Right ventricle myocardium inferior (tissue), 1 donor: Measurements from ENCODE around the gene OPTC. TPM values are rescaled to one million over a fixed set of nuclear protein-coding genes. Genes with fewer than 3 reads are reported as not detected.
A peak's percentile ranks its signal among the peaks of the same experiment; 100 is the strongest.

Experiments used
- ATAC-seq: fragments of 200-7000 bp; cut with Tn5 transposase; one replicate; pipeline ENCODE4 v1.9.1; 2020; ENCODE audit warnings: mild to moderate bottlenecking, moderate library complexity
- DNase-seq: peaks from one replicate; pipeline ENCODE4 v3.0.0; 2021; ENCODE audit errors: missing footprints
- intact Hi-C: fragments of 100-400 bp; cut with DNase I; formaldehyde crosslinking; loops from one replicate; pipeline ENCODE4 v1.11.0; 2022
- total RNA-seq: library from RNA; stranded (reverse); fragmentation: NEBNext Ultra II Directional; extraction: Animal tissue kit (Norgen Biotek cat#: 25700); gene quantifications from one replicate; pipeline ENCODE4 v1.2.1, GENCODE V29; 2021
- donor health status: DM: no; HTN: yes; CAD: no; lungs with severe emphysema.

Gene OPTC
- total RNA-seq, 1 donor from 2014 or later, result not detected

DNA sequence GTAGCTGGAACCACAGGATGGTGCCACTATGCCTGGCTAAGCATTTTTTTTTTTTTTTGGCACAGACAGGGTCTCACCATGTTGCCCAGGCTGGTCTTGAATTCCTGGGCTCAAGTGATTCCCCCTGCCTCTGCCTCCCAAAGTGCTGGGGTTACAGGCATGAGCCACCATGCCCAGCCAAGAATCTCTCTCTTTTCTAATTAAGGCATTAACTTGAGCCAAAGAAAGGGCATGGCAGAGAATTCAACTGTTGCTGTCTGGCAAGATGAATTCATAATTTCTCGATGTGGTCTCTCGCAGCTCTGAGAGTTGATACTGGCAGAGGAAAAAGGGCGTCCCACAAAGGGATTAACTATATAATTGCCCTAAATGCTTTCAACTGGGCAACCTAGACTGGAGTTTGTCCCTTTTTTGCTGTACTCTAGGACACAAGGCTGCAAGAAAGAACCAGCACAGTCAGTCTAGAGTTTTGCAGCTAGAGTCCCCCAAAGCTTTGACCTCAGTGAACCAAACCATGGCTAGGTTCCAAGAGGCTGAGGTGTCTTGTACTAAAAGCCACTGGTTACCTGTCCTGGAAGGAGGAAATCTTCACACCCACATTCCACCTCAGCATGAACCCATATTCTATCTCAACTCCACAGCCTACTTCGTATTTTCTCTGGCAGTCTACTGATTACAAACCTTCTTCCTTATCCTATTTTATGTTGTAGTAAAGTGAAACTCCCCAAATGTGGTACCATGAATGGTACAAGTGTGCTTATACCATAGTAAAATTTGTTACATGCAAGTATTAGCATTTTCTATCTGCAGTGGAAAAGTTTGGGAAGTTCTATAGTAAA lies 51.2 kb downstream of the OPTC start:
- DNase-seq (no peak), ATAC-seq (no peak)
- intact Hi-C loops, result no loop called here

DNA sequence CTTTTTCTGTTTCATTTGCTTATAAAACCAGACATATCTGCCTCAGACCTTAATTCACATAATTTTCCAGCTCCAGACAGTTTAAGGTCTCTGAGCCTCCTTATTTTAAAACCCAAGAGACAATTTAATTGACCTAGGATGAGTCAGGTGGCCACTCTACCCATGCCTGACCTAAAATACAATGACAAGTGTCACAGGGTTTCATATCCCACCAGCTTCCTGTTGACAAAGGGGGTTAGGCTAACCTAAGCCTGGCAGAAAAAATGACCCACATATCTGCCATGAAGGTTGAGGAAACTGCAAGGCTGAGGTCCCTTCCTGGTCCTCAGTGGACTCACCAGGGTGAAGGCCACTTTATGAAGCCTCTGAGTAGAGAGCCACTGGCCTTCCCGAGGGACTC lies 52.3 kb downstream of the OPTC start:
- intact Hi-C loops, result no loop called here
- ATAC-seq, result no peak
- no peak for DNase-seq

DNA sequence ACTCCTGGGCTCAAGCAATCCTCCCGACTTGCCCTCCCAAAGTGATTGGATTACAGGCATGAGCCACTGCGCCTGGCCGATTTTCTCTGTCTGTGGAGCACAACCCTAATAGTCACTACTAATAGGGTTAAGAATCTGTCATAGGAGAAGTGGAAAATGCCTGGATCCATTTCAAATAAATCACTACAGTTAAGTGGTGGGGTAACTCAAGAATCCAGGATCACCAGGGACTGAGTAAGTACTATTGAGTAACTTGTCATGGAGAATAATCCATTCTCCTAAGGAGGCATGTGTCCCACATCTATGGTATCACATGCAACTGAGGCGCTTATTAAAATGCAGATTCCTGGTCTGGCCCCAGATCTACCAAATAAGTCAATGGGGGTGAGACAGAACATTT lies 53.2 kb downstream of the OPTC start:
- intact Hi-C loops, result no loop called here
- ATAC-seq, result no peak
- DNase-seq, result no peak

DNA sequence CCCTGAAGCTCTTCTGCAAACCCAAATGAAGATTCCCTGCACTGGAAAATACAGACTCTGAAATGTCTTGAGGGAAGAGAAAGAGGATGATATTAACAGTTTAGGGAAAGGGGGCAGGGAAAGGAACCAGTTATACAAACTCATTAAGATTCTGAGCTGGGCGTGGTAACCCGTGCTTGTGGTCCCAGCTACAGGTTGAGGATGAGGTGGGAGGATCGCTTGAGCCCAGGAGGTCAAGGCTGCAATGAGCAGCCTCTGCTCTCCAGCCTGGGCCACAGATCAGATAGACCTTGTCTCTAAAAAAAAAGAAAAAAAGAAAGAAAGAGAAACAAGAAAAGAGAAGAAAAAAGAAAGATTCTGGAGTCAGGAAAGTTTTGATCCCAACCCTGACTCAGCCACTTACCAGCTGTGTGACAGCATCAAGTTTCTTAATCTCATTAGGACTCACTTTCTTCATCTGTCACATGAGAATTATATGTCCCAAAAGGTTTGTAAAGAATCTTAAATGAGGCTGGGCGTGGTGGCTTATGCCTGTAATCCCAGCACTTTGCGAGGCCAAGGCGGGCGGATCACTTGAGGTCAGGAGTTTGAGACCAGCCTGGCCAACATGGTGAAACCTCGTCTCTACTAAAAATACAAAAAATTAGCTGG lies 53.9 kb downstream of the OPTC start:
- intact Hi-C loops, result no loop called here
- no peak for DNase-seq
- ATAC-seq, result no peak

DNA sequence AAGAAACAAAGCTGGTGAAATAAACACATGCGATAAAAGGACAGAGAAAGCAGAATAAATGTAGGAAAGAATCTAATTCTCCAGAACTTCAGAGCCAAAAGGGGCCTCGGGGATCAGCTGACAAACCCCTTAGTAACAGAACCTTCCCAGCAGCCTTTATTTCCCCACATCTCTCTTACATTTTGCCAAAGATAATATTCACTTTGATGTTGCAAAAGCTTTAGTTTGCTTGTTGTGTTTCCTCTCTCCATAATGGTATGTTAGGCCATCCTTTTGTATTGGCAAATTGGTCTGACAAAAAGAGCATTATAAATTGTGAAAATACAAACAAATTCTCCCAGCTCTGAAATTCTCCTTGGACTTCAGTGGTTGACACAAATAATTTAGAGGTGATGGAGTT lies 54.9 kb downstream of the OPTC start:
- ATAC-seq, result no peak
- no peak for DNase-seq
- intact Hi-C loops, result no loop called here

DNA sequence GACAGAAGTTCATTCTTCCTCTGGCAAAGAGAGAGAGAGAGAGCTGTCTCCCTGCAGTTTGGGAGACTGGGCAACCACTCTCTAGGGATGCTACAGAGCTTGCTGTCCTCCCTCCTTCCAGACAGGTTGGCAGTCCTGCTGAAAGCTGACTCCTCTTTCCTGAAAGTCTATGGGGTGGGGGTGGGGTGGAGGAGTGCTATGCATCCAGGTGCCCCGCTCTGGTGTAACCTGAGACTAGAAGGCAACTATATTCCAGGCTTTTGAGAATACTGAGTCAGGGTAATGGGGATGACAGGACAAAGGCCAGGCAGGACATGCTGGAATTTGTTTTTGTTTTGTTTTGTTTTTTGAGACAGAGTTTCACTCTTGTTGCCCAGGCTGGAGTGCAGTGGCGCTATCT lies 55.4 kb downstream of the OPTC start:
- ATAC-seq (no peak), DNase-seq (no peak)
- intact Hi-C loops, result no loop called here

DNA sequence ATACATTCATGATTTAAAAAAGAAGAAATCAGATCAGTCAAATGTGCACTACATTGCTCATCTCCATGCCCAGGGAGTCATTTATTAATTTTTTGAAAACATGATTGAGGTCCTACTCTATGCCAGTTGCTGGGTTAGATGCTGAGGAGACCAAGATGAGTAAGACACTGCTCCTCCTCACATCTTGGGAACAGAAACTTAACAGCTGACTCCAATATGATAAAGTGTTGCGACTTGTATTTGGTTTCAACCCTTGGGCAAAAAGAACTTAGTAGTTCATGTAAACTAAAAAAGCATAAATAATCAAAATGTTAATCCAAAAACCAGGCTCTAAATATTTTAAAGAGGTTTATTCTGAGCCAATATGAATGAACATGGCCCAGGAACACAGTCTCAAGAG lies 56.9 kb downstream of the OPTC start:
- no peak for ATAC-seq
- intact Hi-C loops, result no loop called here
- DNase-seq, result no peak

DNA sequence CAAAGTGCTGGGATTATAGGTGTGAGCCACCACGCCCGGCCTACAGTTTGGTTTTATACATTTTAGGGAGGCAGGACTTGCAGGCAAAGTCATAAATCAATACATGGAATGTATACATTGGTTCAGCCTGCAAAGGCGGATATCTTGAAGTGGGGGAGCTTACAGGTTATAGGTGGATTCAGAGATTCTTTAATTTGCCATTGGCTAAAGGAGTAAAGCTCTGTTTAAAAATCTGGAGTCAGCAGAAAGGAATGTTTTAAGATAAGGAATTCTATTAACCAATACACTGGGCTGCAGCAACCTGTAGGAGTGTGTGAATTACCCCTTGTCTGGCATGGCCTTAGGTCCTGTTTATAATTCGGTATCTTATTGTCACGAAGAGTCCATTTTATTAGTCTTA lies 57.6 kb downstream of the OPTC start:
- intact Hi-C loops, result no loop called here
- ATAC-seq (no peak), DNase-seq (no peak)

DNA sequence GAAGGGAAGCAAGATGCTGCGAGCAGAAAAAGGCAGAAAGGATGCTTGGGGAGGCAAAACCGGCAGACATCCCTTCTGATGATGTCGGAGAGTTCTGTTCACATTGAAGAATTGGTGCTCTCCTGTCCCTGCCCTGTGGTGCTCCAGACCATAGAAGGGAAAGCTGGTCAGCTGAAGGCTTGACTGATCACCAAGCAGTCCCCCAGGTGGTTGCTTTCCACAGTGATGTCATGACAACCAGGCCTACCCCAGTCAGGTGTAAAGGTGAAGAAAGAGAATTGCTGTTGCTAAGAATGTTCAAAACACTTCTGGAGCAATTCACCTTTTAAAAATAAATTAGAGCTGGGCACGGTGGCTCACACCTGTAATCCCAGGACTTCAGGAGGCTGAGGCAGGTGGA lies 59.5 kb downstream of the OPTC start:
- intact Hi-C loops, result no loop called here
- DNase-seq (no peak), ATAC-seq (no peak)

DNA sequence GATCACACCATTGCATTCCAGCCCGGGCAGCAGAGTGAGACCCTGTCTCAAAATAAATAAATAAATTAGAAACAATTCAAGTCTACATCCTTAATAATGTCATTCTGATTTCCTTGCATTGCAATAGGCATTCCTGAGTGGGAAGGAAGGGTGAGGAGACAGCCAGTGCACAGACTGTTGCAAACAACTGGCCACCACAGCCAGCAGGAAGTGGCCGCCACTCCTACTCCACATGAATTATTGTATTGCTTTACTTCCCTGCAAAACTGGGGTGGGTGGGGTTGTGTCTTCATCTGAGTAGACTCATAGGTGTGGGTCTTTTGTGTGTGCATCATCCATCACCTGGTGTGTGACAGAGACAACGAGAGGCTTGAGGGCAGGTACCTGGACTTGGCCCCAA lies 60.1 kb downstream of the OPTC start:
- no peak for DNase-seq
- intact Hi-C loops, result no loop called here
- no peak for ATAC-seq

DNA sequence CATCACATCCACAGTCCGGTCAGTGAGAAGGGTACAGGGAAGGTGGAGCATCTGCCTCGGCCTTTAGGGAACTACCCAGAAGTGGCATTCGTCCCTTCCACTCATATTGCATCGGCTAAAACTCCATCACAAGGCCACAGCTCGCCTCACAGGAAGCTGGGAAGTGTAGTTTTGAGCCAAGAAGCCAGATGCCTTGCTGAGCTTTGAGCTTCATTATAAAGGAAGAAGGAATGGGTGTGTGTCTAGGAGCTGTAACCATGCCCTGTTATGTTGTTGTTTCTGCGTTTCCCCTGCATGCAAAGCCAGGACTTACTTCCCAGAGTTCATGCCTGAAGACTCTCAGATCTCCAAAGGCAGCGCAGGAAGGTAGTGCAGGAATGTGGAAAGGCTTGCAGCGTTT lies 61.1 kb downstream of the OPTC start:
- DNase-seq (no peak), ATAC-seq (peak; percentile 22)
- intact Hi-C loops, result loop anchor here (5.0 kb wide), 1 partner anchor 48 kb away; no protein-coding TSS in a partner anchor

DNA sequence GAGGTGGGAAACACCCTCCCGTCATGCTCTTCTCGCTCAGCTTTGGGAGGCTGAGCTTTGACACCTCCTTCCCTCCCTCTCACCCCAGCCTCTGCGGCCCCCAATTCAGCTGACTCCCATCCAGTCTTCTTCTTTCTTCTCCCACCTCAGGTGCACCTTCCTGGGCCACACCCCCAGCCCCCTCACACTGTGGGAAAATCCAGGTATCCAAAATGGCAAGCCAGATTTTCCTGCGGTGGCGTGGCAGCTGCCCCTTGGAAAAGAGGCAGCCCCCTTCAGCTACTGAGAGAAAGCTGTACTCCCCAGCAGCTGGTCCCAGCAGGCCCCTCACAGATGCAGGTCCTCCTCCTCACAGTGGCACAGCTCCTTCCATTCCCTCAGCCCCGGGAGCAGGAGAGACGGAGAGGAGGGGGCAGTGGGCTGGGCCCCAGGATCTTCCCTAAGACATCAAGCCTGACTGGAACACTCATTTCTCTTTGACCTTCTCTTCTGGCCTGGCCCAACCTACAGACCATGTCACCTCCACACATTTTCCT lies 61.6 kb downstream of the OPTC start:
- no peak for ATAC-seq
- intact Hi-C loops, result loop anchor here (2.0 to 5.0 kb wide), 2 partner anchors 48 to 73 kb away; no protein-coding TSS in a partner anchor
- DNase-seq, result no peak

DNA sequence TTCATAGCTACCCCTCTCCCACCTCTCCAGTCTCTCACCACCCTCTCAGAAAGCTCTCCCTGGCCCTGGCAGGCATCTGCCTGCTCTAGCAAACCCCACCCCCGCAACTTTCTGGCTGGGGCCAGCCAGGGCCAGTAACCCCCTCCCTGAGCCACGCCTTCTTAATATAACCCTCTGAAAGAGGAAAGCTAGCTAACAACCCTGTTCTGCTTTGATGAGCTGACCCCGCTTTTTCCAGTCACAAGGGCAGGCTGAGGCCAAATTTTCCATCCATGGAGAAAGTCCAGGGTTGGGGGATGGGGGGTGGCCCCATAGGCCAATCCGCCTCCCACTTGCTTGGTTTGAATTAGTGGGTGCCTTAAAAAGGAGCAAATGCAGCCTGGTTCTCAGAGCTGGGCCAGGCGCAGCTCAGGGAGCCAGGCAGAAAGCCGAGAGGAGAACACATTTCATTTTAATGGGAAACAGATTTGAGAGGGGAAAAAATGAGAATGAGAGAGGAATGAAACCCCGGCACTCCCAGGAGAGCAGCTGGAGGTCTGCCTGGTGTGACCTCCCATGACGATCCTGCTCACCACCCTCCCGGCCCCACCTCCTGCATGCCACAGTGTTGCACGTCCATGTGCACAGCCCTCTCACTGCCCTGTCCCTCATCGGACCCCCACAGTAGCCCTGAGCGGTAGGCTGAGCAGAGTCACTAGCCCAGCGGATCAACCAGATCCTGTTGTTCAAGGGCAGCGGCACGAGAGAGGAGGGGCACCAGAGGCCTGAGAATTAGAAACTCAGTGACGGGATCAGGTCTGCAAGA lies 62.3 kb downstream of the OPTC start:
- DNase-seq, result peak; percentile 76
- ATAC-seq, result peak; percentile 75
- intact Hi-C loops, result loop anchor here (2.0 to 5.0 kb wide), 2 partner anchors 49 to 73 kb away; no protein-coding TSS in a partner anchor

DNA sequence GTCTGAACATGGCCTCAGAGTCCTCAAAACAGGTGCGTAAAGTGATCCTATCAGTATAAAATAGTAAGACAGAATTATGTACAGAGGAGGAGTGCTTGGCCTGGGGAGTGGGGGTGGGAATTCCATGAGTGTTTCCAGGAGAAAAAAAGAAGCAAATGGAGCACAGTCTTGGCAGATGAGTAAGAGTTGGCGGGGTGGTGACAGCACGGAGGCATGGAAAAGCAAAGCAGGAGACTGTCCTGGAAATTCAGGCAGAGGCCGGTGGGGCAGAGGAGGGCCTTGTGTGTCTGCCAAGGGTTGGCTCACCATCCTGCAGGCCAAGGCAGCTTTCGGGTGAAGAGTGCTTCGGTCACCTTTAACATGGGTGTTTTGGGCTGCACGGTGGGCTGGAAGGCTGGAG lies 63.4 kb downstream of the OPTC start:
- intact Hi-C loops, result loop anchor here (2.0 to 5.0 kb wide), 2 partner anchors 50 to 71 kb away; no protein-coding TSS in a partner anchor
- ATAC-seq (peak; percentile 66), DNase-seq (no peak)

DNA sequence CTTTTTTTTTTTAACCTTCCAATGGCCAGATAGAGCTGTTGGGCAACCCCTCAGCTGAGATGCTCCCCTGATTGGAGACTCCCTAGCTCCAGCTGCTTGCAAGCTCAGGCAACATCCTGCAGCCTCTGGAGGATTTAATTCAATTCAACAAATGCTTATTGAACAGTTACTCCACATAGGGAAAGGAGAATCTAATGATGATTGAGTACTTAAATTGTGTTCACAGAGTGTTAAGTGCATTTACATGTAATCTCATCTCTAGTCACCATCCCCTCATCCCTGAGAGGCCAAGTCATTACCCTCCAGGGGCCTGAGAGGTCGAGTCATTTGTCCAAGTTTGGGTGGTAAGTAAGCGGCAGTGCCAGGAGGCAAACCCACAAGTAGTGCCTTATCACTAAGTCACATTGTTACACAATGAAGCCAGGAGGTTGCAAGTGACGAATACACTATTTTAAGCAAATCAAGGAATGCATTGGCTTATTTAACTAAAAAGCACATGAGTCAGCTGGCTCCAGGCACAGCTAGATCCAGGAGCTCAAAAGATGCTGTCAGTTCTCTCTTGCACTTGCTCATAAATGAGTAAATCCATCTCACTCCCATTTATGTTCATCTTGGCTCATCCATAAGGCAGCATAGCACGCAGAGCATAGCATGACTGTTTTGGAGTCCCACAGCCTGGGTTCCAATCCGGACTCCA lies 64.3 kb downstream of the OPTC start:
- DNase-seq (no peak), ATAC-seq (peak; percentile 59)
- intact Hi-C loops, result loop anchor here (1.0 to 5.0 kb wide), 2 partner anchors 39 to 51 kb away; no protein-coding TSS in a partner anchor
